Urothelium cell line (cell line): Measurements from ENCODE around the gene CD59.
"Not testable (repeated sequence)": the region's sequence is repeated elsewhere in the genome, so short reads cannot be mapped to it uniquely, and the experiment has no call there.

Source experiments
- DNase-seq: peaks from one replicate; pipeline ENCODE4 v3.0.0; 2011; ENCODE audit warnings: low spot score, mixed read lengths
- FAIRE-seq: peaks from 2 replicates; lab custom pipeline; 2011; peaks lifted over from hg19 to GRCh38; lab: Jason Lieb, UNC

The CD59 gene

DNA sequence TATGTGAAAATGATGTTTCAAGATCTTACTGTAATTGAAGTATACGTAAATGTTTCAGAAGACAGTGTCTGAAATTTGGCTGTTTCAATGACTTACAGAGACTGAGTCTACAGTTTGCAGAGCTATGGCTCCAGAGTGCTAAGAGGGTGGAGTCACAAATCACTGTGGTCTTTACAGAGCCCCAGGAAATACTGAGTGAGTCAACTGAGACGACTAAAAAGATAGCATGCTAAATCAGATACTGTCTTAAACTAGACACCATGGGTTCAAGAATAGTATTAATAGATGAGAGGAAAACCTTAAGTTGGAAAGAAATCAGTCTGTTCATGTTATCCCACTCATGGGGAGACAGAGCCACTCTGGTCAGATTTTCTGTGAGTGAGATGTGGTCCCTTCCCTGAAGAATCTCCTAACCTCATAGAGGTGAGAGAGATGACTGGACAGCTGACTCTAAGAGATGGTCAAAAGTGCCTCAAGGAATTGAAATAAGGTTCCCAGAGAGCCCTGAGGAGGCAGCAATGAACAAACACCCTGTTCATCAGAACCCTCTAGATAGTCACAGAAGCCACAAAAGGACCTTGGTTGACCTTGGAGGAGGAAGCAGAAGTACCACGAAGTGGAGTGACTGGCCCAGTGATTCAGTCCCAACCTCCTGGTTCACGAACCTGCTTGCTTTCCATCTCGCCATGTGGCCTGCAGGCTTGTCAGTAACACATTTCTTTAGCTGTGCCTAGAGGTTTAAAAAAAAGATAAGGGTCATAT, 65.8 kb downstream of the CD59 start:
- FAIRE-seq (no peak), DNase-seq (no peak)

DNA sequence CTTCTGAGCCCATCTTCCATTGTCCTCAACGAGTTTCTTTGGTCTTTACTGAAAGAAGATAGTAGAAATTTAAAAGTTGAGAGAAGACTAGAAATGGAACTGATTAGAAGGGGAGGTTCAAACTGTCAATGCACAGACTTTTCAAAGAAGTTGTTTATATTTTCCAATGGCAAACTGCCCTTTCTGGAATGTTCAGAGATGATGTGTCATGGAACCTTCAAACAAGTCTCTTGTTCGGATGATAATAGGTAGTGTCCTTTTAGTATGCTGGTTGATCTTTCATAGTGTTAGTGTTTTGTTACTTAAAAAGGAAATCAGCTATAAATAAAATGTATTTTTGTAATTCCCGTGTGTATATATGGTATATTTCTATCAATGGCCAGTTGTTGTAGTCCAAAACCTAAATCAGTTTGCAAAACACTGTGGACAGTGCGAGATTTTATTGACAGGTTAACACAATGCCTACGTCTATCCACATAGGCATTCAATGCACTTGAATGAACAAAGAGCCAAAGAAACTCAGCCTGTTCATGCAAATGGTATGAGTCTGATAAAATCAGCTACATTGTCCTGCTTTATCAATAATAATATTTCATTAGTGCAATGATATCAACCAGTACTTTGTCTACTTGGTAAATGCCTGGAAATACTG, 66.5 kb downstream of the CD59 start:
- DNase-seq (no peak), FAIRE-seq (no peak)

DNA sequence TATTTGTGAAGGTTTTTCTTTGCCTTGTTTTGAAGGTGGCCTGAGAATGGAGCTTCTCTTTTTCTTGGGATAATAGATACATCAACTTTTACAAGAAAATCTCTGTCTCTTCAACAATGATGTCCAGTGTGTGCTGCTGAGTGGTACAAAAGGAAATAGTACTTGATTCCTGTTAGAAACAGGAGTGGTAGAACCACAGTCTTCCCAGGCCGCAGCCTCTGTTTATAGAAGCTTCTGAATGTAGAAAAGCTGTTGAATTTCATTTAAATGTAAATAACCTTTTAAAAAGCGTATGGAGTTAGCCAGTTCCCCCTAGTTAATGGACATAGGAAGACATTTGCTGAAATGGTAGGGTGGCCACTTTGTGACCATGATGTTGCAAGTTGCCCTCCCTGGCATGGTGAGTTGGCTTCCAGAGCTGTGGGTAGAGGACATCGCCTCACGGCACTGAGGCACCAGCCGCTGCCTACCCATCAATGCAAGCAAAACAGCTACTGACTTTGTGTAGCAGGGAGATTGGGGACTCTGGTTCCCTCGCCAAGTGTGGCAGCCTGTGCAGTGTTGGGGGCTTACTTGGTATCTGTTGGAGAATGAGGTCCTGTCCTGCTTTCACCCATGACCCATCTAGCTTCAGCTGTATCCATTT, 67.1 kb downstream of the CD59 start:
- DNase-seq = no peak
- no peak for FAIRE-seq

DNA sequence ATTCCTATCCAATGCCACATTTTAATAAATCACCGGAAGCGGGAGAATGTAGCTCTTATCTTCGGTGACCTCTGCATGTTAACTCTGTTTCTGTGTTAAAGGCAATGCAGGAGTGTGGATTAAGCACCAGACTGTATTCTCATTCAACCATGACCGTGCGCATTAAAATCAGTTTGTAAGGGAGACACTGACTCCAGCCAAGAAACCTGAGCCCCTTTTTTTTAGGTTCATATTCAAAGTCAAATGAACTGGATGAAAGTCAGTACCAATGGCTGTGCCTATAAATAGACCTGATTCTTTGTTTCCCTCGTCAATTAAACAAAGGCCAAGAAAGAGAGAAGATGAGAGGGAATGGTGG, 67.8 kb downstream of the CD59 start:
- no peak for DNase-seq

GRCh38 chr11:33667819-33668467, 68.3 kb downstream of the CD59 start:
- FAIRE-seq = no peak

More for the DNA sequence above, 67.8 kb downstream of the CD59 start:
- no peak for FAIRE-seq

GRCh38 chr11:33665350-33666106, 70.7 kb downstream of the CD59 start:
- FAIRE-seq = no peak

More at GRCh38 chr11:33667819-33668467, 68.3 kb downstream of the CD59 start:
- no peak for DNase-seq

DNA sequence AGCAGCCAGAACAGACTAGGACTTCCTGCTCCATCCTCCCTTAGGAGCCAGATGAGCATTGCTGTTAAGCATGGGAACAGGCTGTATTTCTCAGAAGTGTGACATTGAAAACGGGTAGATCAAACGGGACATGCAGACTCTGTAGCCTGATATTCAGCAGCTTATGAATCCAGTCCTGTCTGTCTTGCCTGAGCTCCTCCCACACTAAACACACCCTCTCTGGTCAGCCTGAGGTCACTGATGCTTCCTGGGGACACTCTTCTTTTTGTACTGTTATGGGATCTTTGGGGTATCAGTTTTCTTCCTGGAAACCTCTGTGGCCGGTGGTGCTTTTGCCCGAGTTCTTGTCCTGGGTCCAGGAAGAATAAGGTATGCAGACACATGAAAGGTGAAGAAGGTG, 71.4 kb downstream of the CD59 start:
- FAIRE-seq = no peak
- DNase-seq = no peak

More at GRCh38 chr11:33665350-33666106, 70.7 kb downstream of the CD59 start:
- no peak for DNase-seq

DNA sequence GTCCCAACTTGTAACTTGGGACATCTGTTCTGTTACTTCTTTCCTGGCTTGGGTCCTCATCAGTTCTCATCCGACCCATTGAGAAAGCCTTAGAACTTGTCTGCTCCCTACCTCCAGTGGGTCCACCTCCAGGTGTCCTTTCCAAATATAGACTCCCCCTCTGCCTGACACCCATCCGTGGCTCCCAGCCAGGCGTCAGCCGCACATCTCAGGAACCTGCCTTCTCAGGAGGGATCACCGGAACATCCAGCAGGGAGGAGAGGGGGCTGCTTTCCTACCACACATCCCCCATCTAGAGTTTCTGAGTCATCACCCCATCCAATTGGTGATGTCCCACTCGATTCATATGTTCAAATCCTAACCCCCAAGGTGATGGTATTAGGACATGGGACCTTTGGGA, 72.1 kb downstream of the CD59 start:
- no peak for FAIRE-seq
- no peak for DNase-seq

DNA sequence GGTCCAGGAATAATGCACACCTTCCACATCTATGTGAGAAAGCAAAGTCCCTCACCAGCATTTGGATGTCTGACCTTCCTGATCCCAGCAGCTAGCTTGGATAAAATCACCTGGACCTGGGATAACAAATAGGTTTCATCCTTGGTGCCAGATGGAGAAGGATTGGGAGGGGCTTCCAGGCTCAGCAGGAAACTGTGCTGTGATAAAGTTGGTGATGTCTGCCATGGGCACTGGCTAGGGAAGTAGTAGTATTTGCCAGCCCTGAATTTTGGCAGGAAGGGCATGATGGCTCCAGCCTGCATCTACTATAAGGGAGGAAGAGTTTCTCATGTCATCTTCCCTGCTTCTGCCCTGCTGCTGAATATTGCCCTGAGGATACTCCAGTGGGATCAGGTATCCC, 73.1 kb downstream of the CD59 start:
- DNase-seq = no peak
- FAIRE-seq = no peak

- not testable (repeated sequence) for FAIRE-seq, DNase-seq
These were observed 74.7 kb downstream of the CD59 start for GRCh38 chr11:33661526-33661925.

DNA sequence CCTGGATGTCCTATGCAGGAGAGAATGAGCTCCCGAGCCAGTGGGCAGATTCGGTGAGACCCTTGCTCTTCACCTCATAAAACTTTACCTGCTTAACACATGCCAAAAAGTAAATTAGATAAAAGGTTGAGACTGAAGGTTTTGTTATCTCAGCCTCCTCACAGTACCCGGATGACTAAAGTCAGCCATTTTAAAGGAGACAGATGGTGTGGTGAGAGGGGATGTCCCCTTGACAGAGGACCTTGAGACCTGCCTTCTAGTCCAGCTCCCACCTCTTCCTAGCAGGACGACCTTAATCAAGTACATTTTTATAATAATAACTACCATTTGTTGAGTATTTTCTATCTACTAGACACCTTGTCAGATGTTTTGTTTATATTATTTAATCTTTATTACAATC, 75.3 kb downstream of the CD59 start:
- DNase-seq (no peak), FAIRE-seq (no peak)

DNA sequence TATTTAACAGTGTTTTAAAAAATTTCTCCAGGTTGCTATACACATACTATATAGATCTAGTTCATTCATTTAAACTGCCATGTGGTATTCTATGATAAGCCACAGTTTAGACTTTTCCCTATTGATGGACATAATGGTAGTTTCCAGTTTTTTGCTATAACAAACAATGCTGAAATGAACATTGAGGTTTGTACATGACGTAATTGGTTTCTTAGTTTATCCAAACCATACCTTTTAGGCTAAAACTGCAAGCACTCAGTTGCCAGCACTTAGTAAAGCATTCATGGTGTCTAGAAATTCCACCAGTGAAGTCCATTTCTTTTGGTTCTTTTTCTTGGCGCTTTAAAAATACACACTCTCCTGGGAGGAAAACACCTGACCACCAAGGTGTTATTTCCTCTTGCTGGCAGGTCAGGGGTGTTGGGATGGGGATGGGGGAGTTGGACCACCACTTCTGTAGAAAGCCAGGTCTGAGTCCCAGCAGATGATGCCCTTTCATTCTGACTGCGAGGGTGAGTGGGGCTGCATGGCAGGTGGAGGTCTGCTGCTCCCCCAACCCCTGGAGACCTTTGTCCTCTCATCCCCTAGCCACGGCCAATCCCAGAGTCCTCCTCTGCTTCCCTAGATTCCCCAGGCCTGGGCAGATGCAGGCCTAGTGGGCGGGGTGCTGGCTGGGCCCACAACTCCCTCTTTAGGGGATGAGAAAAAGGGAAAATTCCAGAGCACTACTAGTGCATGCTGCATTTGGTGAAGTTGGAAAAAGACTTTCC, 76.7 kb downstream of the CD59 start:
- no peak for DNase-seq
- FAIRE-seq = no peak

- FAIRE-seq = no peak
These were observed 77.9 kb downstream of the CD59 start for GRCh38 chr11:33658195-33658900.

DNA sequence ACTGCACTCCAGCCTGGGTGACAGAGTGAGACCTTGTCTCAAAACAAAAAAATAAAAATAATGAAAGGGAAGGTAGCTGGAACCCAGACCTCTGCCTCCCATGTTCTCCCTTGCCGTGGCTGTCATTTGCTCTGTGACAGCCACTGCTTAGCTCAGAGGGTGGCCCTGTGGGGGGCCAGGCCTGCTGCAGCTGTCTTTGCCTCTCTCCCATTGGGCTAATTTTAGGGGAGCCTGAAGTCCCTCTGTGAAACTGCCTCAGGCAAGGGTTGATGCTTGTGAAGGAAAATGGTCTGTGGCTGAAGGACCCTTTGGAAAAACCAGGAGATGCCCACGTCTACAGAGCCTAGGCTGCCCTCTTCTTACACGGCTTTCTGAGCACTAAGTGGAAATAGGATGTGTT, 78.5 kb downstream of the CD59 start:
- DNase-seq = no peak
- no peak for FAIRE-seq

More at GRCh38 chr11:33658195-33658900, 77.9 kb downstream of the CD59 start:
- DNase-seq = no peak

DNA sequence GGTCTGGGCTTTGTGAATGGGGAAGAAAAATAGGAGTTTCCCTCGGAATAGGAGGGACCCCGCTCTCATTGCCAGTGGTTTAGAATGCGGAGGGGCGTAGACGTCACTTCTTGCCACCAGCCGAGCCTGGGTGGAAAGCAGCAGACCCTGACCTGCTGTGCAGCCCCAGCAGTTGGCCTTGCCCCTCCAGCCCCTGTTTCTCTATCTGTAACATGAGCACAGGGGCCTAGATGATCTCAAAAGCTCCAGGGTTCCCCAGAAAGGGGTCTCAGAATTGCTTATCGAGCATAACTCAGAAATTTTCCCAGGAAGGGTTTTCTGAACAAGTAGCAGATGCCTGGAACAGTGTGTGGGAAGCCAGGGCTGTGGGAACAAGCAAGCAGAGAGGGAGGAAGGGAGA, 79.5 kb downstream of the CD59 start:
- FAIRE-seq (no peak), DNase-seq (no peak)

GRCh38 chr11:33655842-33656600, 80.2 kb downstream of the CD59 start:
- FAIRE-seq (no peak), DNase-seq (no peak)

- FAIRE-seq = no peak
- DNase-seq = no peak
These were observed 81.6 kb downstream of the CD59 start for GRCh38 chr11:33654594-33654993.
